Mammary epithelial cell (primary cell): ENCODE results near the gene CLDND2.

Experiments
- EZH2 ChIP-seq: IDR thresholded peaks from 2 replicates; pipeline ENCODE4 v1.6.1; 2012; ENCODE audit warnings: low read length, inconsistent platforms, borderline replicate concordance
- TF ChIP-seq, protein P1 (sequence below), 2 donors: IDR thresholded peaks in 1 of 2; conservative IDR thresholded peaks in 1 of 2; 2 replicates each; pipeline ENCODE4 v1.5.1; 2011 to 2012; ENCODE audit warnings: inconsistent platforms in 2 of 2, low read length in 2 of 2, mild to moderate bottlenecking in 2 of 2, control low read depth in 1 of 2, low read depth in 1 of 2; ENCODE audit not compliant: insufficient read depth in 1 of 2; ENCODE audit errors: extremely low read depth in 1 of 2

DNA sequence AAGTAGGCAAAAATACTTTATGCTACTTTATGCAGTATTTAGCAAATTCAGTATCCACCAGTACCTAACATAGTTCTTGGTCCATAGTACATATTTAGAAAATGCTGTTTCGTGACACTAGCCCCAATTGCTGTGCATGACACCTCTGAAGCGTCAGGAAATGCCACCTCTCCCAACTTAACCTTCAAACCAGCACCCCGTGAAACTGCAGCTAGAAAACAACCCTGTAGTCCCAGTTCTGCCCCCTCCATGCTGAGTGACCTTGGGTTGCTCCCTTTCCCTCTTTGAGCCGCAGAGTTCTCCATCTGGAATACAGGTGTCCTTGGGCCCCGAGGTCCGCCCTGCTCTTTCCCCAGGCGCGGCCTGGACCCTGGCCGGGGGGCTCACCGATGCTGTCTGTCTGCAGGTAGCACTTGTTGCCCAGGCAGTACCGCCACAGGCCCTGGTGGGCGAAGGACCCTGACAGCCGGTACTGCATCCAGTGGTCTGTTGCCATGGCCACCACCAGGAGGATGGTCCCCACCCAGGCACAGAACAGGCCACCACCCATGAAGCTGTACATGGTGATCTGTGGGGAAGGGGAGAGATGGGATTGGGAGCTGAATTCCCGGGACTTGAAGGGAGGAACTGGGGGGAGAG lies 18.2 kb upstream of the CLDND2 start:
- TF ChIP-seq, protein P1, sequence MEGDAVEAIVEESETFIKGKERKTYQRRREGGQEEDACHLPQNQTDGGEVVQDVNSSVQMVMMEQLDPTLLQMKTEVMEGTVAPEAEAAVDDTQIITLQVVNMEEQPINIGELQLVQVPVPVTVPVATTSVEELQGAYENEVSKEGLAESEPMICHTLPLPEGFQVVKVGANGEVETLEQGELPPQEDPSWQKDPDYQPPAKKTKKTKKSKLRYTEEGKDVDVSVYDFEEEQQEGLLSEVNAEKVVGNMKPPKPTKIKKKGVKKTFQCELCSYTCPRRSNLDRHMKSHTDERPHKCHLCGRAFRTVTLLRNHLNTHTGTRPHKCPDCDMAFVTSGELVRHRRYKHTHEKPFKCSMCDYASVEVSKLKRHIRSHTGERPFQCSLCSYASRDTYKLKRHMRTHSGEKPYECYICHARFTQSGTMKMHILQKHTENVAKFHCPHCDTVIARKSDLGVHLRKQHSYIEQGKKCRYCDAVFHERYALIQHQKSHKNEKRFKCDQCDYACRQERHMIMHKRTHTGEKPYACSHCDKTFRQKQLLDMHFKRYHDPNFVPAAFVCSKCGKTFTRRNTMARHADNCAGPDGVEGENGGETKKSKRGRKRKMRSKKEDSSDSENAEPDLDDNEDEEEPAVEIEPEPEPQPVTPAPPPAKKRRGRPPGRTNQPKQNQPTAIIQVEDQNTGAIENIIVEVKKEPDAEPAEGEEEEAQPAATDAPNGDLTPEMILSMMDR (conservative IDR thresholded peaks at IDR 0.05 in 1 of 2, IDR thresholded peaks at IDR 0.05 in 1 of 2; ENCODE audit: extremely low read depth in 1 of 2, insufficient read depth in 1 of 2, low read depth in 1 of 2, low read length in 2 of 2), result no peak
- no peak for TF ChIP-seq EZH2
